Lower leg skin (tissue), 3 donors: ENCODE data around the gene GALP.

ENCODE experiments used
- POLR2A ChIP-seq, 2 donors: fragments of 450-650 bp; IDR thresholded peaks; one replicate each; pipeline ENCODE4 v1.6.1; 2016 to 2017; ENCODE audit warnings: antibody characterized with exemption in 2 of 2, mild to moderate bottlenecking in 1 of 2, moderate library complexity in 1 of 2
- TF ChIP-seq, protein P1 (sequence below), 3 donors: fragments of 450-650 bp; IDR thresholded peaks; one replicate each; pipeline ENCODE4 v1.5.1; 2016; ENCODE audit warnings: antibody characterized with exemption in 3 of 3, mild to moderate bottlenecking in 3 of 3, moderate library complexity in 2 of 3

DNA sequence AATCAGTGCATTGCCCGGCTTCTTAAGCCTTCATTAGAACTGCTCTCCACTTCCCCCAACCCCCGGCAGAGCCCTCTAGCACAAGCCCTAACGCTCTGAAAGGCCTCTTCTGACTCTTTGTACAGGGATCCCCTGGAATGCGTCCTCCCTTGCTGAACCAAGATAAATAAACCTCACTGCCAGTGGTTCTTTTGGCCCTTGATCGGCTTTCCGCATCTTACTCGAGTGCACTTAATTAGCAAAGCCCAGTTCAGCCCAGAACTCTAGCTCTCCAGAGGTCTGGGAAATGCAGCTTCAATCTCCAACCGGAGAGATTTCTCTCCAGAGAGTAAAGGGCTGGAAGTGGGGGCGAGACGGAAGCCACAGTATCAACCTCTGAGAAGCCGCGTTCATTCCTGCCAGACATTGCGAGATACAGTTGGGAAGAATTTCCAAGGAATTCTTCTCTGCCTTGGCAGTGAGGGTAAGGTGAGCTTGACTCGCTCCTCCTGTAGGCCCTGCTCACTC, 43.4 kb upstream of the GALP start:
- TF ChIP-seq, protein P1, sequence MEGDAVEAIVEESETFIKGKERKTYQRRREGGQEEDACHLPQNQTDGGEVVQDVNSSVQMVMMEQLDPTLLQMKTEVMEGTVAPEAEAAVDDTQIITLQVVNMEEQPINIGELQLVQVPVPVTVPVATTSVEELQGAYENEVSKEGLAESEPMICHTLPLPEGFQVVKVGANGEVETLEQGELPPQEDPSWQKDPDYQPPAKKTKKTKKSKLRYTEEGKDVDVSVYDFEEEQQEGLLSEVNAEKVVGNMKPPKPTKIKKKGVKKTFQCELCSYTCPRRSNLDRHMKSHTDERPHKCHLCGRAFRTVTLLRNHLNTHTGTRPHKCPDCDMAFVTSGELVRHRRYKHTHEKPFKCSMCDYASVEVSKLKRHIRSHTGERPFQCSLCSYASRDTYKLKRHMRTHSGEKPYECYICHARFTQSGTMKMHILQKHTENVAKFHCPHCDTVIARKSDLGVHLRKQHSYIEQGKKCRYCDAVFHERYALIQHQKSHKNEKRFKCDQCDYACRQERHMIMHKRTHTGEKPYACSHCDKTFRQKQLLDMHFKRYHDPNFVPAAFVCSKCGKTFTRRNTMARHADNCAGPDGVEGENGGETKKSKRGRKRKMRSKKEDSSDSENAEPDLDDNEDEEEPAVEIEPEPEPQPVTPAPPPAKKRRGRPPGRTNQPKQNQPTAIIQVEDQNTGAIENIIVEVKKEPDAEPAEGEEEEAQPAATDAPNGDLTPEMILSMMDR (IDR thresholded peaks at IDR 0.05), result no peak
- TF ChIP-seq POLR2A (IDR thresholded peaks at IDR 0.05), result no peak
